Gastrocnemius medialis (tissue), 4 donors: ENCODE measurements around the gene MARK3. TPM values are rescaled to one million over a fixed set of nuclear protein-coding genes. Genes with fewer than 3 reads are reported as not detected.

Experiments
- ATAC-seq, 2 donors: fragments of 150-250 bp; one replicate each; pipeline ENCODE4 v1.9.1; 2016
- DNase-seq, 2 donors: peaks; one replicate each; pipeline ENCODE4 v3.0.0-alpha.2; 2019
- H3K27ac ChIP-seq, 4 donors: fragments of 200-600 bp; sonication (generic); 1 replicate in 1 of 4; 2 replicates in 3 of 4; pipeline ENCODE4 v1.5.1; 2016 to 2018; ENCODE audit warnings: mild to moderate bottlenecking in 2 of 4, moderate library complexity in 1 of 4
- H3K27me3 ChIP-seq, 3 donors: fragments of 200-600 bp; sonication (generic) in 2 of 3; 1 replicate in 1 of 3; 2 replicates in 2 of 3; pipeline versions ENCODE4 v1.5.1 to v1.6.0; 2016 to 2019; ENCODE audit warnings: mild to moderate bottlenecking in 1 of 3, moderate library complexity in 1 of 3
- H3K36me3 ChIP-seq, 2 donors: fragments of 200-600 bp; sonication (generic) in 1 of 2; one replicate each; pipeline ENCODE4 v1.5.1; 2017 to 2018
- H3K4me1 ChIP-seq, 2 donors: fragments of 200-600 bp; sonication (generic) in 1 of 2; one replicate each; pipeline ENCODE4 v1.5.1; 2016 to 2017; ENCODE audit warnings: mild to moderate bottlenecking in 2 of 2
- H3K4me3 ChIP-seq, 4 donors: fragments of 200-600 bp; sonication (generic) in 3 of 4; 1 replicate in 1 of 4; 2 replicates in 3 of 4; pipeline ENCODE4 v1.5.1; 2016 to 2019; ENCODE audit warnings: mild to moderate bottlenecking in 2 of 4
- H3K9me3 ChIP-seq, 3 donors: fragments of 200-600 bp; sonication (generic) in 2 of 3; 1 replicate in 1 of 3; 2 replicates in 2 of 3; pipeline ENCODE4 v1.5.1; 2016 to 2019
- POLR2A ChIP-seq, 2 donors: fragments of 450-650 bp; IDR thresholded peaks; one replicate each; pipeline ENCODE4 v1.6.1; 2017; ENCODE audit warnings: antibody characterized with exemption in 2 of 2, mild to moderate bottlenecking in 2 of 2, moderate library complexity in 2 of 2
- in situ Hi-C, 4 donors: fragments of 200-750 bp; cut with MboI; loops; one replicate each; pipeline versions ENCODE4 v1.15.0 to v1.8.0; 2017; ENCODE audit warnings: low sequenced_read_pairs in 4 of 4
- intact Hi-C: fragments of 100-400 bp; cut with DNase I; formaldehyde crosslinking; loops from one replicate; pipeline ENCODE4 v1.15.1; 2023; ENCODE audit warnings: low total_unique reads
- total RNA-seq, 4 donors: library from RNA; depleted of rRNA; stranded (reverse); fragments of >200 nt; gene quantifications; one replicate each; pipeline versions ENCODE4 v1.1.0 to v1.2.3, GENCODE V29; 2016
- TF ChIP-seq, protein P1 (sequence below), 5 experiments: fragments of 450-650 bp in 3 of 5; fragments of 200-600 bp in 2 of 5; sonication (generic) in 2 of 5; IDR thresholded peaks in 4 of 5; conservative IDR thresholded peaks in 1 of 5; 1 replicate in 4 of 5; 2 replicates in 1 of 5; pipeline ENCODE4 v1.5.1; 2016 to 2019; ENCODE audit warnings: antibody characterized with exemption in 5 of 5, mild to moderate bottlenecking in 3 of 5, moderate library complexity in 3 of 5

Gene MARK3
- total RNA-seq, 4 donors from 2014 or later: 60.2 to 73.1 (median 71.6) TPM

DNA sequence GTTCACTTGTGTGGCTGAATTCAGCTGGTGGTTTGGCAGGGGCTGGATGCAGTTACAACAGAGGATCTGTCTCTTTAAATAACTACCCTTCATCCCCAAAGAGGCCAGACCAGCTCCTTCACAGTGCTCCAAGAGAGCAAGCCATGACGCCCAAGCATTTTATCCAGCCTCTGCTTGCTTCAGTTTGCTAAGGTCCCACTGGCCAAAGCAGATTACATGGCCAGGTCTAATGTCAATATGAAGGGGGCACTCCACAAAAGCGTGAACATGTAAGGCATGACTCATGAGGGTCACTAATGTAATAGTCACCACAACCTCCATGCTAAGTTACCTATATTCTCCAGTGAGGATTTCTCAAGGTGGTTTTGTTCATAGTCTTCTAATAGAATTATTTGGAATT, 62.9 kb downstream of the MARK3 start:
- Histone ChIP-seq H3K4me3 (no peak overlapping the region), H3K4me1 (peaks cover 32 to 38% of the 10 kb centered on the region in 2 donors), H3K27me3 (no peaks in the 10 kb centered on the region), H3K9me3 (no peaks in the 10 kb centered on the region), H3K27ac (no peak overlapping the region), H3K36me3 (no peaks in the 10 kb centered on the region)
- in situ Hi-C loops: no loop called here
- ATAC-seq (peak in 1 of 2 donors; percentile 33), DNase-seq (no peak)
- TF ChIP-seq POLR2A (IDR thresholded peaks at IDR 0.05): no peak
- intact Hi-C loops: no loop called here

DNA sequence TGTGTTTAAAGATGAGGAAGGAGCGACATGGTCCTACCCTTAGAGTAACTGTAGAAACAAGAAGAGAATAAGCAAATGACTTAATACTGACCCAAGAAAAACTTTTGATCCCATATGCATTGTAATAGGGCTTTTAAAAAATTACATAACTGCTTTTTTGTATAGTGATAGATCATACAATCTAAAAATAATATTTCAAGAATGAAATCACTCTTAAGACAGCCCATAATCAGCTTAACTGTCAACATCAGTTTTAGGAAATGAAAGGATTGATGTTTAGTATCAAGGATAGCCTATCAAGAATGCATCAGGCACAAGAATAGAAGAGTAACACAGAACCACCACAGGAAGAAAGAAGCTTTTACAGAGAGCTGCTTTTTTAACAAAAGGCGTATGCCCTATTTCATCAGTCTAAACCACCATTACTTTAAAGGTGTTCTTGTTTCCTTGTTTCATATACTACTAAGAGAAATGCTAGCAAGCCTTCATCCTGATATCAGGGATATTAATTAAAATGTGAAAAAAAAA, 64.5 kb downstream of the MARK3 start:
- no peaks in the 10 kb centered on the region for H3K9me3 ChIP-seq
- in situ Hi-C loops: no loop called here
- DNase-seq (no peak), ATAC-seq (no peak)
- intact Hi-C loops: no loop called here
- peaks cover 32 to 36% of the 10 kb centered on the region in 2 donors for H3K4me1 ChIP-seq
- no peak overlapping the region for H3K27ac ChIP-seq
- H3K27me3 ChIP-seq: no peaks in the 10 kb centered on the region
- H3K36me3 ChIP-seq: no peaks in the 10 kb centered on the region
- TF ChIP-seq, protein P1, sequence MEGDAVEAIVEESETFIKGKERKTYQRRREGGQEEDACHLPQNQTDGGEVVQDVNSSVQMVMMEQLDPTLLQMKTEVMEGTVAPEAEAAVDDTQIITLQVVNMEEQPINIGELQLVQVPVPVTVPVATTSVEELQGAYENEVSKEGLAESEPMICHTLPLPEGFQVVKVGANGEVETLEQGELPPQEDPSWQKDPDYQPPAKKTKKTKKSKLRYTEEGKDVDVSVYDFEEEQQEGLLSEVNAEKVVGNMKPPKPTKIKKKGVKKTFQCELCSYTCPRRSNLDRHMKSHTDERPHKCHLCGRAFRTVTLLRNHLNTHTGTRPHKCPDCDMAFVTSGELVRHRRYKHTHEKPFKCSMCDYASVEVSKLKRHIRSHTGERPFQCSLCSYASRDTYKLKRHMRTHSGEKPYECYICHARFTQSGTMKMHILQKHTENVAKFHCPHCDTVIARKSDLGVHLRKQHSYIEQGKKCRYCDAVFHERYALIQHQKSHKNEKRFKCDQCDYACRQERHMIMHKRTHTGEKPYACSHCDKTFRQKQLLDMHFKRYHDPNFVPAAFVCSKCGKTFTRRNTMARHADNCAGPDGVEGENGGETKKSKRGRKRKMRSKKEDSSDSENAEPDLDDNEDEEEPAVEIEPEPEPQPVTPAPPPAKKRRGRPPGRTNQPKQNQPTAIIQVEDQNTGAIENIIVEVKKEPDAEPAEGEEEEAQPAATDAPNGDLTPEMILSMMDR (IDR thresholded peaks at IDR 0.05 in 4 of 5, conservative IDR thresholded peaks at IDR 0.05 in 1 of 5): no peak
- no peak for TF ChIP-seq POLR2A (IDR thresholded peaks at IDR 0.05)
- H3K4me3 ChIP-seq: no peak overlapping the region

- TF ChIP-seq, protein P1 (IDR thresholded peaks at IDR 0.05 in 4 of 5, conservative IDR thresholded peaks at IDR 0.05 in 1 of 5): no peak
- no peak for TF ChIP-seq POLR2A (IDR thresholded peaks at IDR 0.05)
- Histone ChIP-seq H3K27ac (peak overlapping the region in 1 of 4 donors; percentile 7), H3K27me3 (no peaks in the 10 kb centered on the region), H3K4me3 (no peak overlapping the region), H3K36me3 (no peaks in the 10 kb centered on the region), H3K4me1 (peaks cover 25 to 28% of the 10 kb centered on the region in 2 donors), H3K9me3 (no peaks in the 10 kb centered on the region)
- ATAC-seq (no peak), DNase-seq (no peak)
- intact Hi-C loops (no loop called here), in situ Hi-C loops (no loop called here)
Measured at GRCh38 chr14:103450416-103450815, 65.2 kb downstream of the MARK3 start.

- H3K4me1 ChIP-seq: peaks cover 19 to 25% of the 10 kb centered on the region in 2 donors
- H3K27ac ChIP-seq: no peak overlapping the region
- in situ Hi-C loops (no loop called here), intact Hi-C loops (no loop called here)
- ATAC-seq (no peak), DNase-seq (no peak)
- TF ChIP-seq, protein P1 (IDR thresholded peaks at IDR 0.05 in 4 of 5, conservative IDR thresholded peaks at IDR 0.05 in 1 of 5): no peak
- no peak for TF ChIP-seq POLR2A (IDR thresholded peaks at IDR 0.05)
- H3K4me3 ChIP-seq: no peak overlapping the region
- no peaks in the 10 kb centered on the region for H3K27me3 ChIP-seq
- H3K9me3 ChIP-seq: no peaks in the 10 kb centered on the region
- no peaks in the 10 kb centered on the region for H3K36me3 ChIP-seq
Measured at GRCh38 chr14:103451401-103451800, 66.2 kb downstream of the MARK3 start.

- Histone ChIP-seq H3K4me3 (no peak overlapping the region), H3K4me1 (peaks cover 6 to 7% of the 10 kb centered on the region in 2 donors), H3K36me3 (peaks cover 0 to 10% of the 10 kb centered on the region in 2 donors), H3K9me3 (no peaks in the 10 kb centered on the region), H3K27me3 (no peaks in the 10 kb centered on the region), H3K27ac (no peak overlapping the region)
- intact Hi-C loops: no loop called here
- no peak for DNase-seq
- TF ChIP-seq POLR2A (IDR thresholded peaks at IDR 0.05): no peak
- in situ Hi-C loops: no loop called here
- ATAC-seq: no peak
Measured at GRCh38 chr14:103453791-103454190, 68.6 kb downstream of the MARK3 start.
